Measurements from ENCODE around the gene JPT2.

DNA sequence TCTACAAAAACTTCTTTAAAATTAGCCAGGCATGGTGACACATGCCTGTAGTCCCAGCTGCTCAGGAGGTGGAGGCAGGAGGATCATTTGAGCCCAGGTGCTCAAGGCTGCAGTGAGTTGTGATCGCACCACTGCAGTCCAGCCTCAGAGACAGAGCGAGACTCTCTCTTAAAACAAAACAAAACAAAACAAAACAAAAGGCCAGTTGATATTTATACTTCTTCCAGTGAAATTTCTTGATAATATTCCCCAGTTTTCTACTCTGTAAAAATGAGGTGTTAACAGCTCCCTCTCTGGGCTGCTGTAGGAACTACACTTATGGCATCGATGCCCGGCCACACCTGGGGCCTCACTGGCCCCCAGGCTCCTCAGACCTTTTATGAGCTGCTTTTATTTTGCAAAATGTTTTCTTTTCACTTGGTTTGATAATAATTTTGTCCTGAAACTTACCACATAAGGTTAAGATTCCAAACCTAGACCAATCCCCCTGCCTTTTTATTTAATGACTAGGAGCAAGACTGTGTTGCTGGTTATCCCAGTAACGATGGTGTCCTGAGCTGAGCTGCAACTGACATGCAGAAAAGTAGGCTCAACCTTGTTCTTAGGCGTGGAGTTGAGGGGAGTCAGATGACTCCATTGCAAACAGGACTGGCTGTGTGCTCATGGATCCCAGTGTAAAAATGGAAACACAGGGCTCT, 45.5 kb downstream of the JPT2 start:
- TF ChIP-seq, protein P1, sequence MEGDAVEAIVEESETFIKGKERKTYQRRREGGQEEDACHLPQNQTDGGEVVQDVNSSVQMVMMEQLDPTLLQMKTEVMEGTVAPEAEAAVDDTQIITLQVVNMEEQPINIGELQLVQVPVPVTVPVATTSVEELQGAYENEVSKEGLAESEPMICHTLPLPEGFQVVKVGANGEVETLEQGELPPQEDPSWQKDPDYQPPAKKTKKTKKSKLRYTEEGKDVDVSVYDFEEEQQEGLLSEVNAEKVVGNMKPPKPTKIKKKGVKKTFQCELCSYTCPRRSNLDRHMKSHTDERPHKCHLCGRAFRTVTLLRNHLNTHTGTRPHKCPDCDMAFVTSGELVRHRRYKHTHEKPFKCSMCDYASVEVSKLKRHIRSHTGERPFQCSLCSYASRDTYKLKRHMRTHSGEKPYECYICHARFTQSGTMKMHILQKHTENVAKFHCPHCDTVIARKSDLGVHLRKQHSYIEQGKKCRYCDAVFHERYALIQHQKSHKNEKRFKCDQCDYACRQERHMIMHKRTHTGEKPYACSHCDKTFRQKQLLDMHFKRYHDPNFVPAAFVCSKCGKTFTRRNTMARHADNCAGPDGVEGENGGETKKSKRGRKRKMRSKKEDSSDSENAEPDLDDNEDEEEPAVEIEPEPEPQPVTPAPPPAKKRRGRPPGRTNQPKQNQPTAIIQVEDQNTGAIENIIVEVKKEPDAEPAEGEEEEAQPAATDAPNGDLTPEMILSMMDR (IDR thresholded peaks at IDR 0.05) = peak; percentile 63 to 81 (median 72)
- TF ChIP-seq POLR2A (IDR thresholded peaks at IDR 0.05) = no peak

Data from adrenal gland (tissue), 5 donors.